ENCODE results near the gene BCORL1. TPM values are rescaled to one million over a fixed set of nuclear protein-coding genes. Genes with fewer than 3 reads are reported as not detected.

The BCORL1 gene
- total and polyA plus RNA-seq, 2 donors (not counting 3 experiments of a cell fraction or from before 2014, with no cell fraction given): 1.8 to 13.1 TPM

DNA sequence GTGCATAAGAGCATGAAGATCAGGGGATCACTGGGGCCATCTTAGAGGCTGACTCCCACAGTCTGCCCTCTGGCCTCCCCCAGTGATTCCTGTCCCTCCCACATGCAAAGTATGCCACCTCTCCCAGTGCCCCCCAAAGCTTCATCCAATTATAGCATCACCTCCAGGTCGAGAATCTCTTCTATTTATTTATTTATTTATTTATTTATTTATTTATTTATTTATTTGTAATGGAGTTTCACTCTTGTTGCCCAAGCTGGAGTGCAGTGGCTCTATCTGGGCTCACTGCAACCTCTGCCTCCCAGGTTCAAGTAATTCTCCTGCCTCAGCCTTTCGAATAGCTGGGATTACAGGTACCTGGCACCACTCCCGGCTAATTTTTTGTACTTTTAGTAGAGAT is 50.1 kb downstream of the BCORL1 start:
- no peaks in the 10 kb centered on the region for H3K9me3 ChIP-seq (replicated peaks; ENCODE audit: control insufficient read depth, insufficient read depth, low read length)
- dilution Hi-C loops (cut with MboI; ENCODE audit: extremely low pct_ligation_motif_present, low sequenced_read_pairs): no loop called here
- BruUV-seq (replicated peaks): no TSS peak

More for the DNA sequence above, 50.1 kb downstream of the BCORL1 start:
- no peak overlapping the region for H2AFZ ChIP-seq (ENCODE audit: low read depth, low read length)
- intact Hi-C loops (cut with micrococcal nuclease): no loop called here
- no peaks in the 10 kb centered on the region for H4K20me1 ChIP-seq (replicated peaks; ENCODE audit: control insufficient read depth, extremely low read depth, insufficient read depth, low read length)
- no peak overlapping the region for H3K9ac ChIP-seq (replicated peaks; ENCODE audit: extremely low read depth, insufficient read depth, low read length)
- no peak overlapping the region for H3K27ac ChIP-seq (ENCODE audit: insufficient read depth, low read depth, low read length)
- H3K36me3 ChIP-seq (ENCODE audit: control insufficient read depth in 2 of 2, extremely low read depth in 1 of 2, insufficient read depth in 2 of 2, low read length in 2 of 2): peaks cover 0 to 18% of the 10 kb centered on the region in 2 experiments
- H3K27me3 ChIP-seq (ENCODE audit: control insufficient read depth in 2 of 2, insufficient read depth in 2 of 2, low read length in 2 of 2): no peaks in the 10 kb centered on the region
- H3K79me2 ChIP-seq (ENCODE audit: control insufficient read depth, insufficient read depth, low read length): no peaks in the 10 kb centered on the region
- FAIRE-seq: no peak
- no peak overlapping the region for H3K4me3 ChIP-seq (replicated peaks in 1 of 3; ENCODE audit: insufficient read depth in 1 of 3, low read depth in 1 of 3, low read length in 3 of 3)
- no peak for TF ChIP-seq POLR2AphosphoS5 (IDR thresholded peaks at IDR 0.05; ENCODE audit: insufficient read depth, low read depth, low read length)
- TF ChIP-seq POLR2A (IDR thresholded peaks at IDR 0.05; ENCODE audit: low read depth, low read length): no peak
- no peak for TF ChIP-seq GATA2 (IDR thresholded peaks at IDR 0.05; ENCODE audit: insufficient read depth, insufficient read length, low read depth, low read length)
- no peak for TF ChIP-seq EZH2 (IDR thresholded peaks at IDR 0.05; ENCODE audit: borderline replicate concordance, low read depth, low read length, severe bottlenecking)
- TF ChIP-seq MYC (IDR thresholded peaks at IDR 0.05; ENCODE audit: low read depth, low read length): no peak
- TF ChIP-seq, protein P1, sequence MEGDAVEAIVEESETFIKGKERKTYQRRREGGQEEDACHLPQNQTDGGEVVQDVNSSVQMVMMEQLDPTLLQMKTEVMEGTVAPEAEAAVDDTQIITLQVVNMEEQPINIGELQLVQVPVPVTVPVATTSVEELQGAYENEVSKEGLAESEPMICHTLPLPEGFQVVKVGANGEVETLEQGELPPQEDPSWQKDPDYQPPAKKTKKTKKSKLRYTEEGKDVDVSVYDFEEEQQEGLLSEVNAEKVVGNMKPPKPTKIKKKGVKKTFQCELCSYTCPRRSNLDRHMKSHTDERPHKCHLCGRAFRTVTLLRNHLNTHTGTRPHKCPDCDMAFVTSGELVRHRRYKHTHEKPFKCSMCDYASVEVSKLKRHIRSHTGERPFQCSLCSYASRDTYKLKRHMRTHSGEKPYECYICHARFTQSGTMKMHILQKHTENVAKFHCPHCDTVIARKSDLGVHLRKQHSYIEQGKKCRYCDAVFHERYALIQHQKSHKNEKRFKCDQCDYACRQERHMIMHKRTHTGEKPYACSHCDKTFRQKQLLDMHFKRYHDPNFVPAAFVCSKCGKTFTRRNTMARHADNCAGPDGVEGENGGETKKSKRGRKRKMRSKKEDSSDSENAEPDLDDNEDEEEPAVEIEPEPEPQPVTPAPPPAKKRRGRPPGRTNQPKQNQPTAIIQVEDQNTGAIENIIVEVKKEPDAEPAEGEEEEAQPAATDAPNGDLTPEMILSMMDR (IDR thresholded peaks at IDR 0.05; ENCODE audit: extremely low read depth in 1 of 2, insufficient read depth in 1 of 2, low read depth in 1 of 2, low read length in 2 of 2): no peak
- TF ChIP-seq FOS (IDR thresholded peaks at IDR 0.05; ENCODE audit: borderline replicate concordance, insufficient read depth, low read length): no peak
- TF ChIP-seq, protein P2, sequence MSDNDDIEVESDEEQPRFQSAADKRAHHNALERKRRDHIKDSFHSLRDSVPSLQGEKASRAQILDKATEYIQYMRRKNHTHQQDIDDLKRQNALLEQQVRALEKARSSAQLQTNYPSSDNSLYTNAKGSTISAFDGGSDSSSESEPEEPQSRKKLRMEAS (IDR thresholded peaks at IDR 0.05; ENCODE audit: insufficient read depth, insufficient read length): no peak
- TF ChIP-seq JUN (IDR thresholded peaks at IDR 0.05; ENCODE audit: borderline replicate concordance, insufficient read depth, insufficient read length, low read depth): no peak
- no peaks in the 10 kb centered on the region for H3K9me1 ChIP-seq (replicated peaks; ENCODE audit: control insufficient read depth, extremely low read depth, insufficient read depth, low read length)
- POLR2A ChIA-PET: no interaction called here
- CTCF ChIA-PET: interaction anchor here (1.0 kb wide), 1 partner anchor 28 kb away, joined by 4 read pairs; no protein-coding TSS in a partner anchor
- no peak for DNase-seq (ENCODE audit: low read depth, low spot score)
- no peaks in the 10 kb centered on the region for H3K4me1 ChIP-seq (ENCODE audit: control insufficient read depth, extremely low read depth, insufficient read depth, low read length)
- H3K4me2 ChIP-seq (ENCODE audit: insufficient read depth, low read length): no peak overlapping the region

All from endothelial cell of umbilical vein (primary cell).